C1 segment of cervical spinal cord (tissue), 14 donors: Measurements from ENCODE around the gene NOVA1.

Experiments
- DNase-seq, 14 donors: peaks; one replicate each; lab custom pipeline; 2025; lab: John Stamatoyannopoulos, UW

NOVA1 gene

GRCh38 chr14:26444822-26445221, 153.0 kb downstream of the NOVA1 start:
- no peak for DNase-seq

- no peak for DNase-seq
Observed at GRCh38 chr14:26443654-26444053, 154.2 kb downstream of the NOVA1 start.

GRCh38 chr14:26429205-26429604, 168.6 kb downstream of the NOVA1 start:
- no peak for DNase-seq

- no peak for DNase-seq
Observed at GRCh38 chr14:26427097-26427496, 170.7 kb downstream of the NOVA1 start.

- DNase-seq: no peak
Observed at GRCh38 chr14:26424537-26424936, 173.3 kb downstream of the NOVA1 start.

GRCh38 chr14:26415618-26416123, 182.2 kb downstream of the NOVA1 start:
- DNase-seq: peak in 6 of 14 donors; percentile 17 to 93 (median 46)

GRCh38 chr14:26414926-26415325, 182.9 kb downstream of the NOVA1 start:
- DNase-seq: peak in 1 of 14 donors; percentile 71

- DNase-seq: no peak
Observed at GRCh38 chr14:26414103-26414502, 183.7 kb downstream of the NOVA1 start.

GRCh38 chr14:26412421-26412820, 185.4 kb downstream of the NOVA1 start:
- no peak for DNase-seq

- no peak for DNase-seq
Observed at GRCh38 chr14:26410189-26410685, 187.6 kb downstream of the NOVA1 start.

GRCh38 chr14:26404927-26405326, 192.9 kb downstream of the NOVA1 start:
- DNase-seq: no peak

GRCh38 chr14:26403760-26404159, 194.1 kb downstream of the NOVA1 start:
- no peak for DNase-seq

GRCh38 chr14:26402126-26402525, 195.7 kb downstream of the NOVA1 start:
- no peak for DNase-seq

GRCh38 chr14:26401179-26401968, 196.5 kb downstream of the NOVA1 start:
- peak in 1 of 14 donors; percentile 70 for DNase-seq

- DNase-seq: peak in 1 of 14 donors; percentile 2
Observed at GRCh38 chr14:26400373-26400772, 197.5 kb downstream of the NOVA1 start.

GRCh38 chr14:26398616-26399015, 199.2 kb downstream of the NOVA1 start:
- DNase-seq: peak in 2 of 14 donors; percentile 1 to 28
